ENCODE measurements around the gene RGSL1.

Gene RGSL1

DNA sequence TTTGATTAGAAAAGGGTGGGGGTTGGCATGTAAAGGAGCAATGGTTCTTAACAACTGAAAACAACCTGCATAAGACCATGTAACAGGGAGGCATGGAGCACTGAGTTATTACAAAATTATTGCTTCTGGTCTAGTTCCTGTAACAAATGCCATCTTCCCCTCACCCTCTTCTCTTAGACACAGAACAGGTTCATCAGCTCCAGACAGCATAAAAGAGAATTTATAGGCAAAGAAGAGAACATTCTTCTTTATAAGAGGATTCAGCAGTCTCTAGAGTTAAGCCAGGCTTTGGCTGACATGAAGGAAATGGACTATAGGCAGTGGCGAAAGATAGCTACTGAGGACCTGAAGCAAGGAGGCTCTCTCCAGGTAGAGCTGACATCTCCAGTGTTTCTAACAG is 38.9 kb downstream of the RGSL1 start:
- Histone ChIP-seq H3K36me3 (ENCODE audit: control insufficient read depth in 4 of 4, insufficient read depth in 4 of 4, low read length in 3 of 4) (no peaks in the 10 kb centered on the region), H3K9me3 (ENCODE audit: control extremely low read depth in 1 of 5, control insufficient read depth in 4 of 5, insufficient read depth in 2 of 5, low read depth in 1 of 5, low read length in 4 of 5) (no peaks in the 10 kb centered on the region), H3K4me3 (ENCODE audit: control insufficient read depth in 1 of 7, extremely low read depth in 1 of 7, insufficient read depth in 4 of 7, low read depth in 2 of 7, low read length in 6 of 7) (no peak overlapping the region), H3K27me3 (replicated peaks in 2 of 5; ENCODE audit: control insufficient read depth in 4 of 5, insufficient read depth in 5 of 5, low read length in 4 of 5) (peaks cover 0 to 2% (median 0%) of the 10 kb centered on the region in 5 experiments), H3K4me1 (ENCODE audit: control extremely low read depth in 1 of 4, control insufficient read depth in 4 of 4, insufficient read depth in 4 of 4, low read length in 3 of 4) (peaks cover 0 to 27% (median 6%) of the 10 kb centered on the region in 4 experiments), H3K27ac (ENCODE audit: insufficient read depth in 1 of 2, low read depth in 1 of 2, low read length in 2 of 2, poor library complexity in 1 of 2, severe bottlenecking in 2 of 2) (no peak overlapping the region)
- ChIA-PET POLR2A (no interaction called here), CTCF (interaction anchor here (0.8 to 1.1 kb wide), 2 partner anchors 11 to 370 kb away, joined by 3 read pairs; no protein-coding TSS in a partner anchor)
- DNase-seq: no peak
- WGBS (ENCODE audit: insufficient coverage): 86% methylated on average over 1 of the region's 1 CpG

DNA sequence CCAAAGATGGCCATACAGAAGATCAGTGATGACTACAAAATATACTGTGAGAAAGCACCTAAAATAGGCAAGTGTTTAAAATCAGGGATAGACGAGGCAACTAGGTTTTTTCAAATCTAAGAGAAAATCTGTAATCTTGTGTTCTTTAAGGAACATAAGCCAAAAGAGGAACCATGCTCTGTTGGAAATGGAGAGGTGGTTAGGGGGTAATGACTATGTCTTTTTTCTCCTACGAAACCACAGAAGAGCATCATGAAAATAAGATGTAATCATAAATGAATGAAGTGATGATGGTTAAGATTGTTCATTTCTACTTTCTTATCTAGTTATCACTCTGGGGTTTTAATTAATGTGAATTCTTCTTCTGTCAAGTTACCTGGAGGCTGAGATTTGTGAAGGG is 43.1 kb downstream of the RGSL1 start:
- 0% methylated on average over 1 of the region's 2 CpGs for WGBS (ENCODE audit: insufficient coverage)
- peak; percentile 49 to 92 (median 89) for DNase-seq
- Histone ChIP-seq H3K27ac (ENCODE audit: insufficient read depth in 1 of 2, low read depth in 1 of 2, low read length in 2 of 2, poor library complexity in 1 of 2, severe bottlenecking in 2 of 2) (no peak overlapping the region), H3K4me1 (ENCODE audit: control extremely low read depth in 1 of 4, control insufficient read depth in 4 of 4, insufficient read depth in 4 of 4, low read length in 3 of 4) (peaks cover 0 to 11% (median 4%) of the 10 kb centered on the region in 4 experiments), H3K27me3 (replicated peaks in 2 of 5; ENCODE audit: control insufficient read depth in 4 of 5, insufficient read depth in 5 of 5, low read length in 4 of 5) (peaks cover 0 to 1% (median 0%) of the 10 kb centered on the region in 5 experiments), H3K4me3 (ENCODE audit: control insufficient read depth in 1 of 7, extremely low read depth in 1 of 7, insufficient read depth in 4 of 7, low read depth in 2 of 7, low read length in 6 of 7) (no peak overlapping the region), H3K9me3 (ENCODE audit: control extremely low read depth in 1 of 5, control insufficient read depth in 4 of 5, insufficient read depth in 2 of 5, low read depth in 1 of 5, low read length in 4 of 5) (no peaks in the 10 kb centered on the region), H3K36me3 (ENCODE audit: control insufficient read depth in 4 of 4, insufficient read depth in 4 of 4, low read length in 3 of 4) (no peaks in the 10 kb centered on the region)
- POLR2A ChIA-PET: no interaction called here
- CTCF ChIA-PET: interaction anchor here (1.4 kb wide), 1 partner anchor 8 kb away, joined by 8 read pairs; no protein-coding TSS in a partner anchor

DNA sequence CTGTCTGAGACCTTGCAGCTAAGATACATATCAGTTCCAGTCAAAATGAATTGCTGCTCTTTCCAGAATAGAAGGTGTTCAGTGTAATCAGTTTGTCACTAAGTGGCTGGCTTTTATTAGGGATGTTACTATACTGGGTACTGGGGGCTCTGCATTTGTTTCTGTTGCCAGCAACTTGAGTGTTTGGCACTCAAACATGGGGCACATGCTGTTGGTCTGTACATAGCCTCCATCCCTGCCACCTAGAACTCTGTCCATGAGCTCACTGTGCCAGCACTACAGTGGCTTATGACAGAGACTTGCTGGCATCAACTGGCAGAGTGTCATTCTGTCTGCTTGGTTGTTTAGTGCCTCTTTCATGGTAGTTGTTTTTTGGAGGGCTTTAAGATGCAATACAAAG is 45.1 kb downstream of the RGSL1 start:
- Histone ChIP-seq H3K36me3 (ENCODE audit: control insufficient read depth in 4 of 4, insufficient read depth in 4 of 4, low read length in 3 of 4) (no peaks in the 10 kb centered on the region), H3K4me1 (ENCODE audit: control extremely low read depth in 1 of 4, control insufficient read depth in 4 of 4, insufficient read depth in 4 of 4, low read length in 3 of 4) (peaks cover 0 to 11% (median 4%) of the 10 kb centered on the region in 4 experiments), H3K27me3 (replicated peaks in 2 of 5; ENCODE audit: control insufficient read depth in 4 of 5, insufficient read depth in 5 of 5, low read length in 4 of 5) (peaks cover 0 to 1% (median 0%) of the 10 kb centered on the region in 5 experiments), H3K4me3 (ENCODE audit: control insufficient read depth in 1 of 7, extremely low read depth in 1 of 7, insufficient read depth in 4 of 7, low read depth in 2 of 7, low read length in 6 of 7) (no peak overlapping the region), H3K27ac (ENCODE audit: insufficient read depth in 1 of 2, low read depth in 1 of 2, low read length in 2 of 2, poor library complexity in 1 of 2, severe bottlenecking in 2 of 2) (no peak overlapping the region), H3K9me3 (ENCODE audit: control extremely low read depth in 1 of 5, control insufficient read depth in 4 of 5, insufficient read depth in 2 of 5, low read depth in 1 of 5, low read length in 4 of 5) (no peaks in the 10 kb centered on the region)
- ChIA-PET POLR2A (no interaction called here), CTCF (interaction anchor here (1.6 kb wide), 1 partner anchor 100 kb away, joined by 4 read pairs; no protein-coding TSS in a partner anchor)
- DNase-seq: no peak

DNA sequence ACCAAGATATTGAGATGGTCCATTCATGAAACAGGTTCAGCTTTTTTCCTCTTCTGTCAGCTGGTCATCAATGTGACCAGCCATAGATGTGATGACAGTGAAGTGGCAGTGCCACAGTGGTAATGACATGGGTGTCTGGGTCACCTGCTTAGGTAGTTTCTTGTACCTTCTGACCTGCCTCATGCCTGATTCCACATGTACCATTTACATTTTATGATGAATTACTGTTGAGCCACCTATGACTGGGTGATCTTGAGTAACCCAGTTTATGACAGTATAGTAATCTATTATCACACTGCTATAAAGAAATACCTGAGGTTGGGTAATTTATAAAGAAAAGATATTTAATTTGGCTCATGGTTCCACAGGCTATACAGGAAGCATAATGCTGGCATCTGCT is 45.7 kb downstream of the RGSL1 start:
- no peaks in the 10 kb centered on the region for H3K9me3 ChIP-seq (ENCODE audit: control extremely low read depth in 1 of 5, control insufficient read depth in 4 of 5, insufficient read depth in 2 of 5, low read depth in 1 of 5, low read length in 4 of 5)
- H3K4me3 ChIP-seq (ENCODE audit: control insufficient read depth in 1 of 7, extremely low read depth in 1 of 7, insufficient read depth in 4 of 7, low read depth in 2 of 7, low read length in 6 of 7): no peak overlapping the region
- H3K36me3 ChIP-seq (ENCODE audit: control insufficient read depth in 4 of 4, insufficient read depth in 4 of 4, low read length in 3 of 4): no peaks in the 10 kb centered on the region
- no peak overlapping the region for H3K27ac ChIP-seq (ENCODE audit: insufficient read depth in 1 of 2, low read depth in 1 of 2, low read length in 2 of 2, poor library complexity in 1 of 2, severe bottlenecking in 2 of 2)
- ChIA-PET POLR2A (no interaction called here), CTCF (no interaction called here)
- H3K4me1 ChIP-seq (ENCODE audit: control extremely low read depth in 1 of 4, control insufficient read depth in 4 of 4, insufficient read depth in 4 of 4, low read length in 3 of 4): peaks cover 0 to 11% (median 4%) of the 10 kb centered on the region in 4 experiments
- peaks cover 0 to 1% (median 0%) of the 10 kb centered on the region in 5 experiments for H3K27me3 ChIP-seq (replicated peaks in 2 of 5; ENCODE audit: control insufficient read depth in 4 of 5, insufficient read depth in 5 of 5, low read length in 4 of 5)
- DNase-seq: no peak

DNA sequence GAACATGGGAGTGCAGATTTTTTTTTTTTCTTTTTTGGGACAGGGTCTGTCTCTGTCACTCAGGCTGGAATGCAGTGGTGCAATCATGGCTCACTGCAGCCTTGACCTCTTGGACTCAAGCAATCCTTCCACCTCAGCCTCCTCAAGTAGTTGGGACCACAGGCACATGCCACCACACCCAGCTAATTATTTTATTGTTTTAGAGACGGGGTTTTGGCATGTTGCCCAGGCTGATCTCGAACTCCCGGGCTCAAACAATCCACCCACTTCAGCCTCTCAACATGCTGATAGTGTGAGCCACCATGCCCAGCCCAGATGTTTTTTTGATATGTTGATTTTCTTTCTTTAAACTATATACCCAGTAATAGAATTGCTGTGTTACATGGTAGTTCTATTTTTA is 57.7 kb downstream of the RGSL1 start:
- peaks cover 0 to 4% (median 0%) of the 10 kb centered on the region in 5 experiments for H3K9me3 ChIP-seq (ENCODE audit: control extremely low read depth in 1 of 5, control insufficient read depth in 4 of 5, insufficient read depth in 2 of 5, low read depth in 1 of 5, low read length in 4 of 5)
- no peak overlapping the region for H3K27ac ChIP-seq (ENCODE audit: insufficient read depth in 1 of 2, low read depth in 1 of 2, low read length in 2 of 2, poor library complexity in 1 of 2, severe bottlenecking in 2 of 2)
- DNase-seq: no peak
- WGBS (ENCODE audit: insufficient coverage): no CpG with 5 or more reads among the region's 3 CpGs
- CTCF ChIA-PET: no interaction called here
- H3K4me1 ChIP-seq (ENCODE audit: control extremely low read depth in 1 of 4, control insufficient read depth in 4 of 4, insufficient read depth in 4 of 4, low read length in 3 of 4): no peaks in the 10 kb centered on the region
- no peak overlapping the region for H3K4me3 ChIP-seq (ENCODE audit: control insufficient read depth in 1 of 7, extremely low read depth in 1 of 7, insufficient read depth in 4 of 7, low read depth in 2 of 7, low read length in 6 of 7)
- H3K36me3 ChIP-seq (ENCODE audit: control insufficient read depth in 4 of 4, insufficient read depth in 4 of 4, low read length in 3 of 4): no peaks in the 10 kb centered on the region
- POLR2A ChIA-PET: no interaction called here
- H3K27me3 ChIP-seq (replicated peaks in 2 of 5; ENCODE audit: control insufficient read depth in 4 of 5, insufficient read depth in 5 of 5, low read length in 4 of 5): no peaks in the 10 kb centered on the region

DNA sequence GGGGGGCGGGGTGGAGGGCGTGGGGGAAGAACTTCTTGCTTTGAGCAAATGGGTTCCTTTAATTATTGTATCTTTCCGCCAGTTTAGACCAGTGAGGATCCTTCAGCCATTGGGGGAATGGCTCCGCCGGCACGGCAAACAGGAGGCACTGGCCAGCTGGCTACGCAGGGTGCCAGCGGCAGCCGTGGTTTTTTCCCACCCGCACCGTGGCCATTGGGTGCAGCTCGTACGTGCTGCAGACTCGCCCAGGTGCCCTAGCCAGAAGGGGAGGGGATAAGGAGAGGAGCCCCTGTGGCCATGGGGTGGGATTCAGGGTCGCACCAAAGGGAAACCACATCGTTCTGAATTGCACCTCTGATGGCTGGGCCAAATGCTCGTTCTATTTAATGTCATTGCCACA is 65.6 kb downstream of the RGSL1 start:
- H3K27me3 ChIP-seq (replicated peaks in 2 of 5; ENCODE audit: control insufficient read depth in 4 of 5, insufficient read depth in 5 of 5, low read length in 4 of 5): no peaks in the 10 kb centered on the region
- H3K9me3 ChIP-seq (ENCODE audit: control extremely low read depth in 1 of 5, control insufficient read depth in 4 of 5, insufficient read depth in 2 of 5, low read depth in 1 of 5, low read length in 4 of 5): peaks cover 0 to 9% (median 0%) of the 10 kb centered on the region in 5 experiments
- no peaks in the 10 kb centered on the region for H3K4me1 ChIP-seq (ENCODE audit: control extremely low read depth in 1 of 4, control insufficient read depth in 4 of 4, insufficient read depth in 4 of 4, low read length in 3 of 4)
- no peak overlapping the region for H3K4me3 ChIP-seq (ENCODE audit: control insufficient read depth in 1 of 7, extremely low read depth in 1 of 7, insufficient read depth in 4 of 7, low read depth in 2 of 7, low read length in 6 of 7)
- no peaks in the 10 kb centered on the region for H3K36me3 ChIP-seq (ENCODE audit: control insufficient read depth in 4 of 4, insufficient read depth in 4 of 4, low read length in 3 of 4)
- ChIA-PET CTCF (no interaction called here), POLR2A (no interaction called here)
- no peak for DNase-seq
- no peak overlapping the region for H3K27ac ChIP-seq (ENCODE audit: insufficient read depth in 1 of 2, low read depth in 1 of 2, low read length in 2 of 2, poor library complexity in 1 of 2, severe bottlenecking in 2 of 2)
- WGBS (ENCODE audit: insufficient coverage): 90% methylated on average over 13 of the region's 17 CpGs

DNA sequence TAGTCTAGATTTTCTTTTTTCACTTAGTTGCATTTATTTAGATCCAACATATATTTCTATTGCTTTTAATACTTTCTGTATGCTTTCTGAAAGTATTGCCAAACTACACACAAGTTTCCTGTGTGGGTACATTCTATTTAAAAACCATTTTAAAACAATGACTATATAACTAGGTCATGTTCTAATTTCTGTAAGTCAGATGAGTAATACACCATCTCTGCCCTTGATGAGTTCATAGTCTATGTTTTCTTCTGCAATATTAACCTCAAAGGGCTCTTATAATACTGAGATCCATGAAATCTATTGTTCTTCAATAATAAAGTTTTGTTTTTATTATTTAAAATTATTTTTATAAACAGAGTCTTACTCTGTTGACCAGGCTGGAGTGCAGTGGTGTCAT is 70.8 kb downstream of the RGSL1 start:
- Histone ChIP-seq H3K9me3 (ENCODE audit: control extremely low read depth in 1 of 5, control insufficient read depth in 4 of 5, insufficient read depth in 2 of 5, low read depth in 1 of 5, low read length in 4 of 5) (peaks cover 0 to 10% (median 2%) of the 10 kb centered on the region in 5 experiments), H3K36me3 (ENCODE audit: control insufficient read depth in 4 of 4, insufficient read depth in 4 of 4, low read length in 3 of 4) (no peaks in the 10 kb centered on the region), H3K27ac (ENCODE audit: insufficient read depth in 1 of 2, low read depth in 1 of 2, low read length in 2 of 2, poor library complexity in 1 of 2, severe bottlenecking in 2 of 2) (no peak overlapping the region), H3K4me3 (ENCODE audit: control insufficient read depth in 1 of 7, extremely low read depth in 1 of 7, insufficient read depth in 4 of 7, low read depth in 2 of 7, low read length in 6 of 7) (no peak overlapping the region), H3K27me3 (replicated peaks in 2 of 5; ENCODE audit: control insufficient read depth in 4 of 5, insufficient read depth in 5 of 5, low read length in 4 of 5) (no peaks in the 10 kb centered on the region), H3K4me1 (ENCODE audit: control extremely low read depth in 1 of 4, control insufficient read depth in 4 of 4, insufficient read depth in 4 of 4, low read length in 3 of 4) (no peaks in the 10 kb centered on the region)
- DNase-seq: no peak
- ChIA-PET CTCF (no interaction called here), POLR2A (no interaction called here)
